ENCODE data around the gene SYT14. TPM values are rescaled to one million over a fixed set of nuclear protein-coding genes. Genes with fewer than 3 reads are reported as not detected.

Gene SYT14
- total RNA-seq, 1 donor from 2014 or later = not detected

DNA sequence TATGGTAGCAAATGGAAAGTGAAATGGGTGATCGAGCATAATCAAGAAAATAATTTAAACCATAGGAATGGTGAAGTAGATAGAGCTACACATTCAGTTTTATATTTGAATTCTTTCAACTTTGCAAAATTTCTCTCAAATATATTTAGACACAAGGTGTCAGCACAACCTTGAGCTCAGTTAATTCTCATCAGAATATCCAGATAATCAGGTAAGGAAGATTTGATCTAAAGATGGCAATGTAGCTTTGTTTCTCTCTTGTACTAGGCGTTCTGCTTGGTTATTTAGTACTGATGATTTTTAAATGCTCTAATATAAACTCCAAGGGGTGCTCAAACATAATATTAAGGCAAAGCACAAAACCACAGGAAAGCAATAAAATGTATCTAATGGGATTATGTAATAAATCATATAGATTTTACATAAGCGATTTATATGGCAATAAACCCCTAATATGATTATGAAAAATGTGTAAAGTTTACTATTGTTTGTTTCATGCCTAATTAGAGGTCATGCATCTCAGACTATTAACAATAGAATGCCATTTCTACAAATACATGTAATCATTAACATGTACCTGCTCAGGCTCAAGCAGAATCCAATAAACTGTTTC lies 262.2 kb downstream of the SYT14 start:
- TF ChIP-seq, protein P1, sequence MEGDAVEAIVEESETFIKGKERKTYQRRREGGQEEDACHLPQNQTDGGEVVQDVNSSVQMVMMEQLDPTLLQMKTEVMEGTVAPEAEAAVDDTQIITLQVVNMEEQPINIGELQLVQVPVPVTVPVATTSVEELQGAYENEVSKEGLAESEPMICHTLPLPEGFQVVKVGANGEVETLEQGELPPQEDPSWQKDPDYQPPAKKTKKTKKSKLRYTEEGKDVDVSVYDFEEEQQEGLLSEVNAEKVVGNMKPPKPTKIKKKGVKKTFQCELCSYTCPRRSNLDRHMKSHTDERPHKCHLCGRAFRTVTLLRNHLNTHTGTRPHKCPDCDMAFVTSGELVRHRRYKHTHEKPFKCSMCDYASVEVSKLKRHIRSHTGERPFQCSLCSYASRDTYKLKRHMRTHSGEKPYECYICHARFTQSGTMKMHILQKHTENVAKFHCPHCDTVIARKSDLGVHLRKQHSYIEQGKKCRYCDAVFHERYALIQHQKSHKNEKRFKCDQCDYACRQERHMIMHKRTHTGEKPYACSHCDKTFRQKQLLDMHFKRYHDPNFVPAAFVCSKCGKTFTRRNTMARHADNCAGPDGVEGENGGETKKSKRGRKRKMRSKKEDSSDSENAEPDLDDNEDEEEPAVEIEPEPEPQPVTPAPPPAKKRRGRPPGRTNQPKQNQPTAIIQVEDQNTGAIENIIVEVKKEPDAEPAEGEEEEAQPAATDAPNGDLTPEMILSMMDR (IDR thresholded peaks at IDR 0.05) = no peak
- DNase-seq = no peak
- Mint-ChIP-seq H3K9me3 (no peaks in the 10 kb centered on the region), H3K27me3 (peaks cover 3% of the 10 kb centered on the region), H3K27ac (no peak overlapping the region), H3K36me3 (ENCODE audit: low read depth) (no peaks in the 10 kb centered on the region), H3K4me3 (no peak overlapping the region), H3K4me1 (no peaks in the 10 kb centered on the region)
- intact Hi-C loops (cut with micrococcal nuclease) = no loop called here
- ATAC-seq (ENCODE audit: low read depth) = no peak
- ChIA-PET POLR2A (no interaction called here), CTCF (interaction anchor here (1.0 kb wide), 1 partner anchor 200 kb away, joined by 3 read pairs; no protein-coding TSS in a partner anchor)

DNA sequence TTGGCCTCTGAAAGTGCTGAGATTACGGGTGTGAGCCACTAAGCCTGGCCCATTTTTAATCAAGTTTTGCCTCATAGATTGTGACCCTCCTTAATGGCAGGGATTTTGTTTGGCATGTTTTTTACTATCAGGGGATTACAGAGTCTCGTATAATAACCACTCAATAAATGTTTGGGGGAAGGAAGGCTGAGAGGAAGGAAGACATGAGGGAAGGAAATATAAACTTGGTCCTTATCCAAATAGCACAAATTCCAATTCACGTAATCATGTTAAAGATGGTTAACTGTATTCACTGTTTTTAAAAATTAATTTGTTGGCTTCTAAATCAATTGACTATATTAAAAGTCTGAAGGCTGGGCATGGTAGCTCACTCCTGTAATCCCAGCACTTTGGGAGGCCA lies 263.7 kb downstream of the SYT14 start:
- Mint-ChIP-seq H3K9me3 (no peaks in the 10 kb centered on the region), H3K4me3 (no peak overlapping the region), H3K27ac (no peak overlapping the region), H3K27me3 (peaks cover 3% of the 10 kb centered on the region), H3K36me3 (ENCODE audit: low read depth) (no peaks in the 10 kb centered on the region), H3K4me1 (no peaks in the 10 kb centered on the region)
- CTCF ChIA-PET = no interaction called here
- TF ChIP-seq, protein P1 (IDR thresholded peaks at IDR 0.05) = no peak
- DNase-seq (no peak), ATAC-seq (ENCODE audit: low read depth) (no peak)
- POLR2A ChIA-PET = no interaction called here
- intact Hi-C loops (cut with micrococcal nuclease) = no loop called here

DNA sequence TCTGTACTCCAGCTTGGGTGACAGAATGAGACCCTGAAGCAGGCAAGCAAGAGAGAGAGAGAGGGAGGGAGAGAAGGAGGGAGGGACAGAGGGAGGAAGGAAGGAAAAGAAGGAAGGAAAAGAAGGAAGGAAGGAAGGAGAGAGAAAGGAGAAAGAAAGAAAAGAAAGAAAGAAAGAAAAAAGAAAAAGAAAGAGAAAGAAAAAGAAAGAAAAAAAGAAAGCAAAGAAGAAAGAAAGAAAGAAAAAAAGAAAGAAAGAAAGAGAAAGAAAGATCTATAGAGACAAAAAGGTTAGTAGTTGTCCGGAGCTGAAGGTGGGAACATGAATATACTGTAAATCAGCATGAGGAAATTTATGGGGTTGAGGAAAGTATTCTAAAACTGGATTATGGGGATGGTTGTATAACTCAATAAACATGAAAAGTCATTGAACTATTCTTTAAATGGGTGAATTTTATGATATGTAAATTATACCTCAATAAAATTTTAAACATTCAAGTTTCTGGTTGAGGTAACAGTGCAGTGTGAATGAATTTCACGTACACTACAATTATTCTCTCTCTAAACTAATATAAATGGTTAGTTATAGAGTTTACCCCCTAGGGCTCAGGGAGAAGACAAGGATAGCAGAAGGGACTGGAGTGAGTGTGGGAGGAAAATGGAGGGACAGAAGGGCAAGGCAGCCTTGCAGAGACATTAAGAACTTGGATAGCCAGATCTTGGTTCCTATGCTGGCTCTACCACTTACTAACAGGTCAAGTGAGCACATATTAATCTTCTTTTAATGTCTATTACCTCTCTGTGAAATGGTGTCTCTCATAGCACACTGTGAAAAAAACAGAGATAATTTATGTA lies 269.8 kb downstream of the SYT14 start:
- ChIA-PET POLR2A (no interaction called here), CTCF (no interaction called here)
- DNase-seq = no peak
- intact Hi-C loops (cut with micrococcal nuclease) = no loop called here
- Mint-ChIP-seq H3K4me1 (no peaks in the 10 kb centered on the region), H3K4me3 (no peak overlapping the region), H3K9me3 (no peaks in the 10 kb centered on the region), H3K36me3 (ENCODE audit: low read depth) (no peaks in the 10 kb centered on the region), H3K27me3 (peaks cover 10% of the 10 kb centered on the region), H3K27ac (no peak overlapping the region)
- ATAC-seq (ENCODE audit: low read depth) = no peak
- TF ChIP-seq, protein P1 (IDR thresholded peaks at IDR 0.05) = no peak

- ChIA-PET CTCF (no interaction called here), POLR2A (no interaction called here)
- H3K36me3 Mint-ChIP-seq (ENCODE audit: low read depth) = no peaks in the 10 kb centered on the region
- peaks cover 11% of the 10 kb centered on the region for H3K27me3 Mint-ChIP-seq
- ATAC-seq (ENCODE audit: low read depth) (no peak), DNase-seq (no peak)
- TF ChIP-seq, protein P1 (IDR thresholded peaks at IDR 0.05) = no peak
- H3K9me3 Mint-ChIP-seq = no peaks in the 10 kb centered on the region
- intact Hi-C loops (cut with micrococcal nuclease) = no loop called here
- no peak overlapping the region for H3K4me3 Mint-ChIP-seq
- no peak overlapping the region for H3K27ac Mint-ChIP-seq
- H3K4me1 Mint-ChIP-seq = no peaks in the 10 kb centered on the region
These were observed 275.3 kb downstream of the SYT14 start for GRCh38 chr1:210213335-210213734.

GRCh38 chr1:210214573-210215409 lies 276.8 kb downstream of the SYT14 start:
- intact Hi-C loops (cut with micrococcal nuclease) = no loop called here
- CTCF ChIA-PET = no interaction called here
- no peak overlapping the region for H3K27ac Mint-ChIP-seq
- DNase-seq = no peak
- H3K27me3 Mint-ChIP-seq = peaks cover 9% of the 10 kb centered on the region
- no peaks in the 10 kb centered on the region for H3K4me1 Mint-ChIP-seq
- TF ChIP-seq, protein P1 (IDR thresholded peaks at IDR 0.05) = no peak
- no peaks in the 10 kb centered on the region for H3K9me3 Mint-ChIP-seq
- no peaks in the 10 kb centered on the region for H3K36me3 Mint-ChIP-seq (ENCODE audit: low read depth)
- ATAC-seq (ENCODE audit: low read depth) = no peak
- no peak overlapping the region for H3K4me3 Mint-ChIP-seq
- POLR2A ChIA-PET = no interaction called here
